ENCODE data around the gene SLC6A7.

- TF ChIP-seq, protein P1, sequence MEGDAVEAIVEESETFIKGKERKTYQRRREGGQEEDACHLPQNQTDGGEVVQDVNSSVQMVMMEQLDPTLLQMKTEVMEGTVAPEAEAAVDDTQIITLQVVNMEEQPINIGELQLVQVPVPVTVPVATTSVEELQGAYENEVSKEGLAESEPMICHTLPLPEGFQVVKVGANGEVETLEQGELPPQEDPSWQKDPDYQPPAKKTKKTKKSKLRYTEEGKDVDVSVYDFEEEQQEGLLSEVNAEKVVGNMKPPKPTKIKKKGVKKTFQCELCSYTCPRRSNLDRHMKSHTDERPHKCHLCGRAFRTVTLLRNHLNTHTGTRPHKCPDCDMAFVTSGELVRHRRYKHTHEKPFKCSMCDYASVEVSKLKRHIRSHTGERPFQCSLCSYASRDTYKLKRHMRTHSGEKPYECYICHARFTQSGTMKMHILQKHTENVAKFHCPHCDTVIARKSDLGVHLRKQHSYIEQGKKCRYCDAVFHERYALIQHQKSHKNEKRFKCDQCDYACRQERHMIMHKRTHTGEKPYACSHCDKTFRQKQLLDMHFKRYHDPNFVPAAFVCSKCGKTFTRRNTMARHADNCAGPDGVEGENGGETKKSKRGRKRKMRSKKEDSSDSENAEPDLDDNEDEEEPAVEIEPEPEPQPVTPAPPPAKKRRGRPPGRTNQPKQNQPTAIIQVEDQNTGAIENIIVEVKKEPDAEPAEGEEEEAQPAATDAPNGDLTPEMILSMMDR (conservative IDR thresholded peaks at IDR 0.05; ENCODE audit: low read length), result no peak
- TF ChIP-seq EZH2phosphoT487 (IDR thresholded peaks at IDR 0.05; ENCODE audit: borderline replicate concordance), result no peak
Measured at GRCh38 chr5:150204590-150204960, 14.7 kb downstream of the SLC6A7 start.

All from Loucy (cell line).